GM19043 (cell line): ENCODE measurements around the gene GATB.

Experiments
- ATAC-seq: cut with Tn5 transposase; IDR thresholded peaks from one replicate; pipeline ENCODE4 v1.9.1; 2021; ENCODE audit warnings: low read depth; ENCODE audit not compliant: unreplicated experiment

GATB gene

DNA sequence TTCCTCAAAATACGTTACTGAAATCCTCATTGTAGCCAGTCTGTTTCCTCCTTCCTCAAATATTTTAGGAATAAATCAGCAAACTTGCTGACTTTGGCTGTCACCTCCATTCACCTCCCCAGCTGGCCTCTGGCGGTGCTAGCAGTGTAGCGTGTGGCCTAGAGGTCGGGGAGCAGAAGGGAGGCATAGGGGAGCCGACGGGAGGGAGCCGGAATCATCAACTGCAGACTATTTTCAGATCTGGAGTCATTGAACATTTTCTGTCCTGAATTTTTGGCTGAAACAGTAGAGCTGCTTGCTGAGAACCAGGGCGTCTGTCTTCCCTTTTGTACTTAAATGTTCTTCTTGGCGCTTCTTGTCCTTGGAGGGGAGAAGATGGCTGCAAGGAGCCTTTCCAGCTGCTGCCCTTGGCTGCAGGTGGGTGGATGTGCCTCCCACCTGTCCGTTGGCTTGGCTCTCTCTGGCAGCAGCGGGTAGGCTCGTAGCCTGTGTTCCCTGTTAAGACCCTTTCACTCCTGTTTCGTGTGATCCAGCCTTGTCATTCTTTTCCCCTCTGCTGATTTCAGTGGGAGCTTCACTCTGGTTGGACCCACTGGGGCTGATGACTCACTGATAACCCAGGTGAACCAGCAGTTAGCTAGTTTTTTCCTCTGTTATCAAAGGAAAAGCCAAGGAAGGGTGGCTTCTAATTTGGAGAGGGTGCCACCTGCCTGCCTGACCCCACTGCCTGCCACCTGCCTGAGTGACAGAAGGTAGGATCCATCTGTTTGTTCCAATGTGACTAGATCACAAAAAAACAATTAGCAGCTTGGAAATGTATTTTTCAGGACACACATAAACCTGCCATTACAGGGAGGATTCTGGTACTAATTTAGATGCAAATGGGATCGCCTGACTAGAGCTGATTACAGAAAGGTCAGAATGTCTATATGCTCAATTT lies 135.9 kb downstream of the GATB start:
- ATAC-seq = no peak
